Activated CD8-positive, alpha-beta memory T cell treated with anti-CD3 and anti-CD28 coated beads, Interleukin-2, amount 50 U/mL, for 24 hours (primary cell): ENCODE results near the gene DGKB.

ENCODE experiments used
- DNase-seq: peaks from one replicate; pipeline ENCODE4 v3.0.0-alpha.2; 2020; ENCODE audit errors: extremely low read depth

Gene DGKB

GRCh38 chr7:14218338-14218737 is 684.2 kb downstream of the DGKB start:
- no peak for DNase-seq

- DNase-seq = no peak
Observed at GRCh38 chr7:14209896-14210484, 692.6 kb downstream of the DGKB start.

GRCh38 chr7:14207711-14208110 is 694.8 kb downstream of the DGKB start:
- no peak for DNase-seq

- no peak for DNase-seq
Observed at GRCh38 chr7:14207138-14207537, 695.4 kb downstream of the DGKB start.

GRCh38 chr7:14206121-14206520 is 696.4 kb downstream of the DGKB start:
- DNase-seq = no peak

- no peak for DNase-seq
Observed at GRCh38 chr7:14201353-14201752, 701.2 kb downstream of the DGKB start.

GRCh38 chr7:14199336-14199735 is 703.2 kb downstream of the DGKB start:
- DNase-seq = no peak

GRCh38 chr7:14197280-14197679 is 705.3 kb downstream of the DGKB start:
- no peak for DNase-seq

- no peak for DNase-seq
Observed at GRCh38 chr7:14196555-14196954, 706.0 kb downstream of the DGKB start.

- no peak for DNase-seq
Observed at GRCh38 chr7:14195871-14196270, 706.7 kb downstream of the DGKB start.

GRCh38 chr7:14195079-14195478 is 707.5 kb downstream of the DGKB start:
- no peak for DNase-seq

GRCh38 chr7:14191686-14192098 is 710.9 kb downstream of the DGKB start:
- DNase-seq = no peak

- no peak for DNase-seq
Observed at GRCh38 chr7:14184292-14184864, 718.2 kb downstream of the DGKB start.

- no peak for DNase-seq
Observed at GRCh38 chr7:14179781-14180180, 722.8 kb downstream of the DGKB start.

- no peak for DNase-seq
Observed at GRCh38 chr7:14177876-14178275, 724.7 kb downstream of the DGKB start.

GRCh38 chr7:14170872-14171271 is 731.7 kb downstream of the DGKB start:
- DNase-seq = no peak

- DNase-seq = no peak
Observed at GRCh38 chr7:14158111-14158510, 744.4 kb downstream of the DGKB start.

- no peak for DNase-seq
Observed at GRCh38 chr7:14156436-14156835, 746.1 kb downstream of the DGKB start.

- DNase-seq = no peak
Observed at GRCh38 chr7:14148974-14149373, 753.6 kb downstream of the DGKB start.

GRCh38 chr7:14147532-14147931 is 755.0 kb downstream of the DGKB start:
- no peak for DNase-seq

- no peak for DNase-seq
Observed at GRCh38 chr7:14144538-14144937, 758.0 kb downstream of the DGKB start.

- DNase-seq = no peak
Observed at GRCh38 chr7:14144109-14144508, 758.4 kb downstream of the DGKB start.

- no peak for DNase-seq
Observed at GRCh38 chr7:14137676-14138075, 764.9 kb downstream of the DGKB start.

- DNase-seq = no peak
Observed at GRCh38 chr7:14133752-14134151, 768.8 kb downstream of the DGKB start.
